Smooth muscle cell (in vitro differentiated cells): Measurements from ENCODE around the gene TUSC2. TPM values are rescaled to one million over a fixed set of nuclear protein-coding genes. Genes with fewer than 3 reads are reported as not detected.

ENCODE experiments used
- DNase-seq: peaks from one replicate; lab custom pipeline; 2025; ENCODE audit not compliant: unreplicated experiment; lab: John Stamatoyannopoulos, UW
- H2AFZ ChIP-seq: fragments of 200-600 bp; sonication (generic); 2 replicates; pipeline ENCODE4 v1.6.0; 2016; ENCODE audit warnings: antibody characterized with exemption, low read depth, mild to moderate bottlenecking
- H3F3A ChIP-seq: fragments of 200-600 bp; sonication (generic); 2 replicates; pipeline ENCODE4 v1.6.0; 2017; ENCODE audit warnings: antibody characterized with exemption, low read depth
- H3K27ac ChIP-seq: fragments of 200-600 bp; sonication (generic); 2 replicates; pipeline ENCODE4 v1.5.1; 2016; ENCODE audit warnings: low read depth, mild to moderate bottlenecking
- H3K27me3 ChIP-seq: fragments of 200-600 bp; sonication (generic); 2 replicates; pipeline ENCODE4 v1.6.1; 2016; ENCODE audit warnings: low read depth, mild to moderate bottlenecking
- H3K36me3 ChIP-seq: fragments of 200-600 bp; sonication (generic); 2 replicates; pipeline ENCODE4 v1.5.1; 2016; ENCODE audit warnings: low read depth
- H3K4me1 ChIP-seq: fragments of 200-600 bp; sonication (generic); 2 replicates; pipeline ENCODE4 v1.5.1; 2016; ENCODE audit warnings: low read depth
- H3K4me2 ChIP-seq: fragments of 200-600 bp; sonication (generic); 2 replicates; pipeline ENCODE4 v1.6.0; 2016; ENCODE audit warnings: mild to moderate bottlenecking
- H3K4me3 ChIP-seq: fragments of 200-600 bp; sonication (generic); 2 replicates; pipeline ENCODE4 v1.5.1; 2016; ENCODE audit warnings: mild to moderate bottlenecking
- H3K79me2 ChIP-seq: fragments of 200-600 bp; sonication (generic); 2 replicates; pipeline ENCODE4 v1.6.0; 2016; ENCODE audit warnings: low read depth, mild to moderate bottlenecking
- H3K9ac ChIP-seq: fragments of 200-600 bp; sonication (generic); 2 replicates; pipeline ENCODE4 v1.6.0; 2016; ENCODE audit warnings: low read depth
- H3K9me3 ChIP-seq: fragments of 200-600 bp; sonication (generic); replicated peaks from 2 replicates; pipeline ENCODE4 v1.5.1; 2016; ENCODE audit warnings: low read depth
- H4K20me1 ChIP-seq: fragments of 200-600 bp; sonication (generic); 2 replicates; pipeline ENCODE4 v1.6.0; 2016; ENCODE audit warnings: low read depth
- CTCF ChIP-seq: fragments of 200-600 bp; sonication (generic); IDR thresholded peaks from 2 replicates; pipeline ENCODE4 v1.5.1; 2017; ENCODE audit warnings: borderline replicate concordance, mild to moderate bottlenecking, antibody characterized with exemption; ENCODE audit not compliant: insufficient read depth, poor library complexity, severe bottlenecking
- WGBS: methylation state at CpG from one replicate; pipeline ENCODE4 v1.1.7; 2016; ENCODE audit warnings: low lambda C conversion rate; 5-methylcytosine and 5-hydroxymethylcytosine counted together
- polyA plus RNA-seq: library from polyadenylated mRNA; unstranded; fragments of >200 nt; fragmentation: Nextera tagmentation; extraction: Ambion mirVana; gene quantifications from 2 replicates; pipeline ENCODE4 v1.2.1, GENCODE V29; 2016
- total RNA-seq: library from RNA; depleted of rRNA; stranded (reverse); fragments of >200 nt; gene quantifications from 2 replicates; pipeline ENCODE4 v1.2.3, GENCODE V29; 2014

TUSC2 gene
- total and polyA plus RNA-seq, 2 experiments from 2014 or later: 25.1 to 53.4 TPM

GRCh38 chr3:50322386-50323091 lies 5.5 kb downstream of the TUSC2 start, which contains the start of gene HYAL2:
HYAL2 (minus strand) TSS chr3:50322745; CDS start chr3:50320489, 2,256 bp downstream.
- peaks cover 6% of the 10 kb centered on the region for H3F3A ChIP-seq
- H3K9ac ChIP-seq: peak within 1 kb of the TSS; percentile 98
- H3K9me3 ChIP-seq: no peaks in the 10 kb centered on the region
- peaks cover 8% of the 10 kb centered on the region for H4K20me1 ChIP-seq
- peaks cover 23% of the 10 kb centered on the region for H3K4me1 ChIP-seq
- peak within 1 kb of the TSS; percentile 60 for H2AFZ ChIP-seq
- peak within 1 kb of the TSS; percentile 75 for H3K4me3 ChIP-seq
- no peaks in the 10 kb centered on the region for H3K27me3 ChIP-seq
- H3K4me2 ChIP-seq: peak within 1 kb of the TSS; percentile 88
- H3K27ac ChIP-seq: peak within 1 kb of the TSS; percentile 95
- H3K79me2 ChIP-seq: peaks cover 33% of the 10 kb centered on the region
- 27% methylated on average over 29 of the region's 31 CpGs for WGBS
- TF ChIP-seq CTCF: no peak
- H3K36me3 ChIP-seq: no peaks in the 10 kb centered on the region
- DNase-seq: no peak

- 3% methylated on average over 14 of the region's 14 CpGs for WGBS
- peak overlapping the region; percentile 75 for H3K4me3 ChIP-seq
- no peak for DNase-seq
Observed at GRCh38 chr3:50322115-50322385, 6.0 kb downstream of the TUSC2 start.

GRCh38 chr3:50321336-50322114 lies 6.5 kb downstream of the TUSC2 start:
- H3K9me3 ChIP-seq: no peaks in the 10 kb centered on the region
- peak overlapping the region; percentile 75 for H3K4me3 ChIP-seq
- H3K36me3 ChIP-seq: no peaks in the 10 kb centered on the region
- H3K4me1 ChIP-seq: peaks cover 17% of the 10 kb centered on the region
- H3K4me2 ChIP-seq: peak overlapping the region; percentile 88
- peak overlapping the region; percentile 95 for H3K27ac ChIP-seq
- peaks cover 6% of the 10 kb centered on the region for H3F3A ChIP-seq
- DNase-seq: peak; percentile 92
- peaks cover 23% of the 10 kb centered on the region for H3K79me2 ChIP-seq
- TF ChIP-seq CTCF: peak; percentile 49
- H3K9ac ChIP-seq: peak overlapping the region; percentile 98
- peak overlapping the region; percentile 60 for H2AFZ ChIP-seq
- H4K20me1 ChIP-seq: peaks cover 14% of the 10 kb centered on the region
- WGBS: 1% methylated on average over 46 of the region's 59 CpGs
- no peaks in the 10 kb centered on the region for H3K27me3 ChIP-seq

More at GRCh38 chr3:50322115-50322385, 6.0 kb downstream of the TUSC2 start:
- H3K27ac ChIP-seq: no peak overlapping the region
- no peak for TF ChIP-seq CTCF
- H3K9me3 ChIP-seq: no peaks in the 10 kb centered on the region
- peak overlapping the region; percentile 60 for H2AFZ ChIP-seq
- H3K27me3 ChIP-seq: no peaks in the 10 kb centered on the region
- H3K79me2 ChIP-seq: peaks cover 28% of the 10 kb centered on the region
- H3K9ac ChIP-seq: peak overlapping the region; percentile 98
- H4K20me1 ChIP-seq: peaks cover 10% of the 10 kb centered on the region
- H3F3A ChIP-seq: peaks cover 6% of the 10 kb centered on the region
- peak overlapping the region; percentile 88 for H3K4me2 ChIP-seq
- H3K4me1 ChIP-seq: peaks cover 19% of the 10 kb centered on the region
- H3K36me3 ChIP-seq: no peaks in the 10 kb centered on the region
